ENCODE results near the gene MTREX. TPM values are rescaled to one million over a fixed set of nuclear protein-coding genes. Genes with fewer than 3 reads are reported as not detected.
A peak's percentile ranks its signal among the peaks of the same experiment; 100 is the strongest.

Gene MTREX
- total RNA-seq, 1 experiment from 2014 or later, result 123 TPM

- no peak for TF ChIP-seq CTCF (conservative IDR thresholded peaks at IDR 0.05)
- Histone ChIP-seq H3K79me2 (ENCODE audit: insufficient read depth, low read length) (no peaks in the 10 kb centered on the region), H2AFZ (ENCODE audit: low read length) (no peak overlapping the region), H2AK5ac (ENCODE audit: insufficient read length, low read length) (no peak overlapping the region), H3K4ac (ENCODE audit: low read depth, low read length) (no peak overlapping the region), H3K79me1 (ENCODE audit: insufficient read depth, low read depth, low read length, poor library complexity, severe bottlenecking) (no peaks in the 10 kb centered on the region), H3K18ac (ENCODE audit: insufficient read length, low read depth, low read length) (no peak overlapping the region), H3K4me2 (ENCODE audit: insufficient read depth, insufficient read length, low read length) (no peak overlapping the region), H3K9me3 (ENCODE audit: control insufficient read depth, low read depth, low read length) (peaks cover 8% of the 10 kb centered on the region), H3K23me2 (ENCODE audit: insufficient read length, low read depth, low read length, poor library complexity, severe bottlenecking) (no peaks in the 10 kb centered on the region), H2BK15ac (ENCODE audit: low read depth, low read length) (no peak overlapping the region), H2BK20ac (ENCODE audit: low read depth, low read length, poor library complexity, severe bottlenecking) (no peak overlapping the region), H3K56ac (ENCODE audit: insufficient read length, low read depth, low read length) (no peak overlapping the region), H3K27ac (ENCODE audit: insufficient read length, low read depth, low read length) (peak overlapping the region; percentile 54), H3K23ac (ENCODE audit: insufficient read length, low read depth, low read length) (no peak overlapping the region), H3K9ac (ENCODE audit: extremely low read depth, insufficient read length, low read length) (no peak overlapping the region), H3K4me1 (ENCODE audit: insufficient read depth, low read length) (peaks cover 16% of the 10 kb centered on the region), H3T11ph (ENCODE audit: low read length) (no peak overlapping the region), H3K27me3 (ENCODE audit: insufficient read depth, low read length) (no peaks in the 10 kb centered on the region), H4K91ac (ENCODE audit: insufficient read length, low read depth, low read length) (no peak overlapping the region), H2BK5ac (ENCODE audit: insufficient read length, low read length) (no peak overlapping the region), H2BK12ac (ENCODE audit: insufficient read length, low read depth, low read length) (no peak overlapping the region), H4K8ac (replicated peaks; ENCODE audit: insufficient read length, low read depth, low read length) (no peak overlapping the region), H4K20me1 (ENCODE audit: control insufficient read depth, insufficient read depth, insufficient read length) (no peaks in the 10 kb centered on the region), H3K14ac (ENCODE audit: insufficient read depth, low read length) (no peak overlapping the region), H4K5ac (ENCODE audit: insufficient read length, low read depth, low read length) (no peak overlapping the region), H2BK120ac (ENCODE audit: low read depth, low read length, poor library complexity, severe bottlenecking) (no peak overlapping the region)
- Mint-ChIP-seq H3K27me3 (ENCODE audit: low read depth) (no peaks in the 10 kb centered on the region; the same call in 1 of the 2 replicates), H3K36me3 (ENCODE audit: insufficient read depth in 1 of 3, low read depth in 3 of 3) (peaks cover 55 to 81% (median 73%) of the 10 kb centered on the region in 3 experiments), H3K27ac (peak overlapping the region in 2 of 3 experiments; percentile 76 to 93; a peak in 4 of 7 replicates), H3K9me3 (peaks cover 20 to 26% of the 10 kb centered on the region in 2 experiments), H3K4me1 (peaks cover 45% of the 10 kb centered on the region in 2 experiments), H3K4me3 (no peak overlapping the region)
- no CpG with 5 or more reads among the region's 1 CpG for WGBS (ENCODE audit: extremely low coverage, insufficient read length, low lambda C conversion rate)
- no peak for DNase-seq
Observed at GRCh38 chr5:55437452-55437851, 129.7 kb downstream of the MTREX start.
